Lower leg skin (tissue), 3 donors: ENCODE results near the gene C1orf159.

Source experiments
- CTCF ChIP-seq, 3 donors: fragments of 450-650 bp; IDR thresholded peaks; one replicate each; pipeline ENCODE4 v1.5.1; 2016; ENCODE audit warnings: antibody characterized with exemption in 3 of 3, mild to moderate bottlenecking in 3 of 3, moderate library complexity in 2 of 3
- POLR2A ChIP-seq, 2 donors: fragments of 450-650 bp; IDR thresholded peaks; one replicate each; pipeline ENCODE4 v1.6.1; 2016 to 2017; ENCODE audit warnings: antibody characterized with exemption in 2 of 2, mild to moderate bottlenecking in 1 of 2, moderate library complexity in 1 of 2

GRCh38 chr1:1082776-1083415, 33.0 kb downstream of the C1orf159 start:
- TF ChIP-seq CTCF (IDR thresholded peaks at IDR 0.05) (no peak), POLR2A (IDR thresholded peaks at IDR 0.05) (no peak)
